Mucosa of descending colon (tissue), 3 donors: Measurements from ENCODE around the gene TNIK. TPM values are rescaled to one million over a fixed set of nuclear protein-coding genes. Genes with fewer than 3 reads are reported as not detected.

Experiments
- ATAC-seq: fragments of 200-7000 bp; cut with Tn5 transposase; one replicate; pipeline ENCODE4 v1.9.1; 2020; ENCODE audit warnings: mild to moderate bottlenecking, moderate library complexity
- DNase-seq, 3 donors: peaks; one replicate each; pipeline ENCODE4 v3.0.0-alpha.2; 2020
- H3K36me3 ChIP-seq: fragments of 200-600 bp; one replicate; pipeline ENCODE4 v1.8.0; 2021; ENCODE audit warnings: low read depth, mild to moderate bottlenecking
- H3K4me1 ChIP-seq: fragments of 200-600 bp; one replicate; pipeline ENCODE4 v1.8.0; 2021; ENCODE audit warnings: low read depth, mild to moderate bottlenecking
- H3K4me3 ChIP-seq: fragments of 200-600 bp; one replicate; pipeline ENCODE4 v1.8.0; 2021; ENCODE audit warnings: mild to moderate bottlenecking
- H3K9me3 ChIP-seq: fragments of 200-600 bp; one replicate; pipeline ENCODE4 v1.8.0; 2021; ENCODE audit warnings: mild to moderate bottlenecking
- intact Hi-C, 2 donors: fragments of 100-400 bp; cut with DNase I in 1 of 2; cut with micrococcal nuclease in 1 of 2; formaldehyde crosslinking; loops; one replicate each; pipeline versions ENCODE4 v1.11.0 to v1.11.1; 2022; cut with DNase I, micrococcal nuclease
- total RNA-seq, 3 donors: library from RNA; stranded (reverse); fragmentation: NEBNext Ultra II Directional in 2 of 3; extraction: Animal tissue kit (Norgen Biotek cat#: 25700) in 2 of 3; gene quantifications; one replicate each; pipeline versions ENCODE4 v1.2.1 to v1.2.4, GENCODE V29; 2021 to 2023
- TF ChIP-seq, protein P1 (sequence below): fragments of 200-600 bp; IDR thresholded peaks from one replicate; pipeline ENCODE4 v1.8.0; 2022; ENCODE audit warnings: antibody characterized with exemption, mild to moderate bottlenecking
- donor health status: DM: no; HTN: no; CAD: no; lungs with moderate emphysema.
- donor health status: DM: no; HTN: no; CAD: no.
- donor health status: DM: no; HTN: yes; CAD: no.

Gene TNIK
- total RNA-seq, 3 donors from 2014 or later: 27.2 to 33.0 (median 28.0) TPM

DNA sequence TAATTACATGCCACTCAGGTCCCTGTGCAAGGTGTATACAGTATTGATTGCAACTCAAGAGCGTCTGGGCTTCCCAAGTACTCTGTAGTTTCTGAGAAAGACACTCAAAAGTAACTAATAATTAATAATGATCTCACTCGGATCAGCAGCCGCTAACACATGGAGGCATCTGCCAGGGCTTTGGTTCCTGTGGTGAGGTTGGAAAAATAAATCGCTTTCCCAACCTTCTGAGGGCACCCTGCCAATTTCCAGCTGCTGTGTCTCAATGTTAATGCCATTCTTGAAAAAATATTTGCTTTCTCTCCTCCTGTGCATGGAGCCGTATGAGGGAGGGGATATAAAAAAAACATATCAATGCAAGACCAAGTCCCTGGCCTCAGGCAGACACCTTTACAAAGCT lies 317.2 kb downstream of the TNIK start:
- Histone ChIP-seq H3K4me1 (no peaks in the 10 kb centered on the region), H3K4me3 (no peak overlapping the region), H3K36me3 (no peaks in the 10 kb centered on the region), H3K9me3 (no peaks in the 10 kb centered on the region)
- ATAC-seq (no peak), DNase-seq (no peak)
- TF ChIP-seq, protein P1, sequence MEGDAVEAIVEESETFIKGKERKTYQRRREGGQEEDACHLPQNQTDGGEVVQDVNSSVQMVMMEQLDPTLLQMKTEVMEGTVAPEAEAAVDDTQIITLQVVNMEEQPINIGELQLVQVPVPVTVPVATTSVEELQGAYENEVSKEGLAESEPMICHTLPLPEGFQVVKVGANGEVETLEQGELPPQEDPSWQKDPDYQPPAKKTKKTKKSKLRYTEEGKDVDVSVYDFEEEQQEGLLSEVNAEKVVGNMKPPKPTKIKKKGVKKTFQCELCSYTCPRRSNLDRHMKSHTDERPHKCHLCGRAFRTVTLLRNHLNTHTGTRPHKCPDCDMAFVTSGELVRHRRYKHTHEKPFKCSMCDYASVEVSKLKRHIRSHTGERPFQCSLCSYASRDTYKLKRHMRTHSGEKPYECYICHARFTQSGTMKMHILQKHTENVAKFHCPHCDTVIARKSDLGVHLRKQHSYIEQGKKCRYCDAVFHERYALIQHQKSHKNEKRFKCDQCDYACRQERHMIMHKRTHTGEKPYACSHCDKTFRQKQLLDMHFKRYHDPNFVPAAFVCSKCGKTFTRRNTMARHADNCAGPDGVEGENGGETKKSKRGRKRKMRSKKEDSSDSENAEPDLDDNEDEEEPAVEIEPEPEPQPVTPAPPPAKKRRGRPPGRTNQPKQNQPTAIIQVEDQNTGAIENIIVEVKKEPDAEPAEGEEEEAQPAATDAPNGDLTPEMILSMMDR: no peak
- intact Hi-C loops: no loop called here

DNA sequence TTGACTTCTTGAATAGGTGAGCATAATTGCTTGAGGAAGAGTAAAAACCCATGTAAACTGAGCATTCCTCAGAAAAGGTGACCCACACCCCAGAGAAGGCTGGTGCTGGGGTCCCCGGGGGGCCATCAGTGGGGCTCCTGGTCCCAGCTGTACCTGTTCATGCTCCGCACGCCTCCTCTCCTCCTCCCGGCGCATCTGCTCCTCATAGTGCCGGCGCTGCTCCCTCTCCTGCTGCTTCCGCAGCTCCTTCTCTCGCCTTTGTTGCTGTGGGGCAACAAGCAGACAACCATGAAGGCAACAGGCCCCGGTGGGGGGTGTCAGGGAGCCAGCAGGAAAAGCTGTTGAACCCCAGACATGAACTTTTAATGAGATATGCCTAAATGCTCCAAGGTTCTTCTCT lies 320.0 kb downstream of the TNIK start:
- Histone ChIP-seq H3K9me3 (no peaks in the 10 kb centered on the region), H3K4me3 (no peak overlapping the region), H3K4me1 (no peaks in the 10 kb centered on the region), H3K36me3 (no peaks in the 10 kb centered on the region)
- no peak for DNase-seq
- intact Hi-C loops: no loop called here
- no peak for ATAC-seq
- TF ChIP-seq, protein P1: no peak

DNA sequence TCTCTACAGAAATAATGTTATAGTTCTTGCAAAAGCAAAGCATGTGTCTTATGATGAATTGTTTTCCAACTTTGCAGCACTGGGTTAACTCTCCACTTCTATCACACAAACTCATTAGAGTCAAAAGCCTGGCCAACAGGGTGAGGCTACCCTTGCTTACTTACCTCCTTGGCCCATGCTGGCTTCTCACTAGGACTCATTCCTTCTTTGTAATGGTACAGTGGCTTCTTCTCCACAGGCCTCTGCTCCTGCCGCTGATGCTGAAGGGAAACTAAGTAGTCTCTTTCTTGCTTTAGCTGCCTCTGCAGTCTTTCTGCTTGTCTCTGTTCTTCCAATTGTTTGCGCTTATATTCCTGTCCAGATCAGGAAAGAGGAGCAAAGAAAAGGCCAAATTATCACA lies 322.2 kb downstream of the TNIK start:
- no peak for DNase-seq
- Histone ChIP-seq H3K9me3 (no peaks in the 10 kb centered on the region), H3K4me3 (no peak overlapping the region), H3K36me3 (no peaks in the 10 kb centered on the region), H3K4me1 (no peaks in the 10 kb centered on the region)
- ATAC-seq: no peak
- TF ChIP-seq, protein P1: no peak
- intact Hi-C loops: no loop called here

DNA sequence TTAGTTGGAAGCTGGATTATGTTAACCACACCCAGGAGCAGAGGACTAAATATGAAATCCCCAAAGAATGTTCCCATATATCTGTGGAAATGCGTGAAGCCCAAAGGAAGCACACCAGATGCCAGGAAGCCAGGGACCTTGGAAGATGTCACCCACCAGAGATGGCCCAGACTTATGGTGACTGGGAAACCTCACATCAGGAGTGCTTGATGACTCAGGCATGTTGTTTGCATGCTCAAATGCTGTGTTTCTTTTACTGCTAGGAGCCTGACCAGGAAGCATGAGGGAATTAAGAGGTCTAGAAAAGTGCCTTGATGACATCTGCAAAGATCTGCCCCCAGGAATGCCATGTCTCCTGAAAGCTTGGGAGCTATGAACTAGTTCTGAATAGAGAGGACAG lies 324.7 kb downstream of the TNIK start:
- intact Hi-C loops: no loop called here
- TF ChIP-seq, protein P1: no peak
- Histone ChIP-seq H3K36me3 (no peaks in the 10 kb centered on the region), H3K4me1 (no peaks in the 10 kb centered on the region), H3K9me3 (no peaks in the 10 kb centered on the region), H3K4me3 (no peak overlapping the region)
- ATAC-seq (no peak), DNase-seq (no peak)

DNA sequence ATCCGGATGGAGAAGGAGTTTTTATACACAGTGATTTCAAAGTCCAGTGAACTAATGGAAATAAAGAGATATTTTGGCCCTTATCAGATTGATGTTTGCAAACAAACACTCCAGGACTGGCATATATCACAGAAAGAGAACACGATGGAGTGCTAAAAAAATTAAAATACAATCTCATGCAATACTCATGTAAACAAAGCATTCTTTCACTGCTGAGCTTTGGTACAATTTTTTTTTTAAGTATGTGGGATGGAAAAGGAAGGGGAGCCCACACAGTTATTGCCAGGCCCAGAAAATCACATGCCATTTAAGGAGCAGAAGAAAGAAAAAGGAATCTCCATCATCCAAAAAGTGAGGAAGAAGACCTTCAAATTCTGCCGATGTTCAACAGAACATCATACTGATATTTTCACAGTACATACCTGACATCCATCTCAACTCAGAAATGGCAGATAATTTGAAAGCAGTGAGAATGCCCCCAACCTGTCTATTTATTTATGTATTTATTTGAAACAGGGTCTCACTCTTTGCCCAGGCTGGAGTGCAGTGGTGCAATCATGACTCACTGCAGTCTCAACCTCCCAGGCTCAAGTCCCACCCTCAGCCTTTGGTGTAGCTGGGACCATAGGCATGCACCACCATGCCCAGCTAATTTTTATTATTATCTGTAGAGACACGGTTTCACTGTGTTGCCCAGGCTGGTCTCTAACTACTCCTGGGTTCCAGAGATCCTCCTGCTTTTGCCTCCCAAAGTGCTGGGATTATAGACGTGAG lies 326.2 kb downstream of the TNIK start:
- Histone ChIP-seq H3K9me3 (no peaks in the 10 kb centered on the region), H3K4me3 (no peak overlapping the region), H3K4me1 (no peaks in the 10 kb centered on the region), H3K36me3 (no peaks in the 10 kb centered on the region)
- TF ChIP-seq, protein P1: no peak
- no peak for DNase-seq
- no peak for ATAC-seq
- intact Hi-C loops: no loop called here
